Measurements from ENCODE around the gene SAMD8.
"Not testable (repeated sequence)": the region's sequence is repeated elsewhere in the genome, so short reads cannot be mapped to it uniquely, and the experiment has no call there.

- TF ChIP-seq GATA1 (IDR thresholded peaks at IDR 0.05; ENCODE audit: low read depth, low read length); POLR2A (IDR thresholded peaks at IDR 0.05; ENCODE audit: low read length): not testable (repeated sequence)
Observed at GRCh38 chr10:75203046-75203620, 91.7 kb downstream of the SAMD8 start.

Measured in erythroblast (primary cell).